H9 (cell line): ENCODE data around the gene NKIRAS2. TPM values are rescaled to one million over a fixed set of nuclear protein-coding genes. Genes with fewer than 3 reads are reported as not detected.

ENCODE experiments used
- DNase-seq: peaks from one replicate; pipeline ENCODE4 v3.0.0-alpha.2; 2017
- H2AFZ ChIP-seq: one replicate; pipeline ENCODE4 v1.6.1; 2013; ENCODE audit warnings: mild to moderate bottlenecking, low read length, control low read depth, moderate library complexity
- H2AK5ac ChIP-seq: 2 replicates; pipeline ENCODE4 v1.6.1; 2013; ENCODE audit warnings: low read length, control low read depth, mixed read lengths; ENCODE audit not compliant: insufficient read length
- H2BK120ac ChIP-seq: one replicate; pipeline ENCODE4 v1.6.1; 2013; ENCODE audit warnings: low read depth, mild to moderate bottlenecking, low read length, control low read depth, inconsistent platforms; ENCODE audit not compliant: poor library complexity, severe bottlenecking
- H2BK12ac ChIP-seq: 2 replicates; pipeline ENCODE4 v1.6.1; 2013; ENCODE audit warnings: low read length, control low read depth, mixed read lengths, low read depth; ENCODE audit not compliant: insufficient read length
- H2BK15ac ChIP-seq: 2 replicates; pipeline ENCODE4 v1.6.1; 2013; ENCODE audit warnings: low read depth, low read length, control low read depth
- H2BK20ac ChIP-seq: one replicate; pipeline ENCODE4 v1.6.1; 2013; ENCODE audit warnings: low read depth, mild to moderate bottlenecking, low read length, control low read depth, inconsistent platforms; ENCODE audit not compliant: poor library complexity, severe bottlenecking
- H2BK5ac ChIP-seq: 2 replicates; pipeline ENCODE4 v1.6.1; 2013; ENCODE audit warnings: low read length, control low read depth, mixed read lengths; ENCODE audit not compliant: insufficient read length
- H3K14ac ChIP-seq: 2 replicates; pipeline ENCODE4 v1.6.1; 2013; ENCODE audit warnings: low read length, control low read depth; ENCODE audit not compliant: insufficient read depth
- H3K18ac ChIP-seq: 2 replicates; pipeline ENCODE4 v1.6.1; 2013; ENCODE audit warnings: low read depth, mild to moderate bottlenecking, mixed read lengths, low read length, control low read depth; ENCODE audit not compliant: insufficient read length
- H3K23ac ChIP-seq: 2 replicates; pipeline ENCODE4 v1.6.1; 2013; ENCODE audit warnings: low read length, control low read depth, mixed read lengths, low read depth; ENCODE audit not compliant: insufficient read length
- H3K23me2 ChIP-seq: 2 replicates; pipeline ENCODE4 v1.6.1; 2013; ENCODE audit warnings: low read depth, mild to moderate bottlenecking, mixed read lengths, low read length, control low read depth; ENCODE audit not compliant: insufficient read length, poor library complexity, severe bottlenecking
- H3K27ac ChIP-seq: 2 replicates; pipeline ENCODE4 v1.5.1; 2013; ENCODE audit warnings: low read length, control low read depth, mixed read lengths, low read depth; ENCODE audit not compliant: insufficient read length
- H3K27me3 ChIP-seq: 2 replicates; pipeline ENCODE4 v1.6.1; 2013; ENCODE audit warnings: low read length, control low read depth, inconsistent platforms; ENCODE audit not compliant: insufficient read depth
- H3K4ac ChIP-seq: 2 replicates; pipeline ENCODE4 v1.6.1; 2013; ENCODE audit warnings: low read depth, mild to moderate bottlenecking, control low read depth, inconsistent platforms, low read length, moderate library complexity
- H3K4me1 ChIP-seq: 2 replicates; pipeline ENCODE4 v1.6.1; 2013; ENCODE audit warnings: low read length, control low read depth, inconsistent platforms; ENCODE audit not compliant: insufficient read depth
- H3K4me2 ChIP-seq: 2 replicates; pipeline ENCODE4 v1.6.1; 2013; ENCODE audit warnings: low read length, control low read depth, mixed read lengths; ENCODE audit not compliant: insufficient read length, insufficient read depth
- H3K56ac ChIP-seq: 2 replicates; pipeline ENCODE4 v1.6.1; 2013; ENCODE audit warnings: low read depth, mild to moderate bottlenecking, mixed read lengths, low read length, control low read depth; ENCODE audit not compliant: insufficient read length
- H3K79me1 ChIP-seq: 2 replicates; pipeline ENCODE4 v1.6.1; 2013; ENCODE audit warnings: low read depth, mild to moderate bottlenecking, moderate library complexity, low read length, control low read depth, inconsistent platforms; ENCODE audit not compliant: insufficient read depth, poor library complexity, severe bottlenecking
- H3K79me2 ChIP-seq: 2 replicates; pipeline ENCODE4 v1.6.1; 2013; ENCODE audit warnings: low read length, control low read depth, inconsistent platforms; ENCODE audit not compliant: insufficient read depth
- H3K9ac ChIP-seq: 2 replicates; pipeline ENCODE4 v1.6.1; 2013; ENCODE audit warnings: low read length, control low read depth, mixed read lengths; ENCODE audit not compliant: insufficient read length; ENCODE audit errors: extremely low read depth
- H3K9me3 ChIP-seq: one replicate; pipeline ENCODE4 v1.6.1; 2013; ENCODE audit warnings: low read depth, low read length, inconsistent platforms; ENCODE audit not compliant: control insufficient read depth
- H3T11ph ChIP-seq: one replicate; pipeline ENCODE4 v1.6.1; 2013; ENCODE audit warnings: mild to moderate bottlenecking, low read length, control low read depth, inconsistent platforms
- H4K20me1 ChIP-seq: one replicate; pipeline ENCODE4 v1.6.1; 2013; ENCODE audit not compliant: control insufficient read depth, insufficient read length, insufficient read depth
- H4K5ac ChIP-seq: 2 replicates; pipeline ENCODE4 v1.6.1; 2013; ENCODE audit warnings: low read depth, mild to moderate bottlenecking, mixed read lengths, low read length, control low read depth; ENCODE audit not compliant: insufficient read length
- H4K8ac ChIP-seq: replicated peaks from 2 replicates; pipeline ENCODE4 v1.6.1; 2013; ENCODE audit warnings: low read length, control low read depth, mixed read lengths, low read depth; ENCODE audit not compliant: insufficient read length
- H4K91ac ChIP-seq: 2 replicates; pipeline ENCODE4 v1.6.1; 2013; ENCODE audit warnings: low read depth, mild to moderate bottlenecking, moderate library complexity, mixed read lengths, low read length, control low read depth; ENCODE audit not compliant: insufficient read length
- H3K27ac Mint-ChIP-seq, 3 experiments: 2 replicates in 2 of 3; 3 replicates in 1 of 3; pipeline ENCODE4 v1.8.0; 2020 to 2021; ENCODE audit warnings: mixed read lengths in 3 of 3, mild to moderate bottlenecking in 1 of 3, moderate library complexity in 1 of 3
- H3K27me3 Mint-ChIP-seq: 2 replicates; pipeline ENCODE4 v1.8.0; 2021; ENCODE audit warnings: low read depth, mild to moderate bottlenecking, moderate library complexity, mixed read lengths
- H3K36me3 Mint-ChIP-seq, 3 experiments: 2 replicates in 2 of 3; 3 replicates in 1 of 3; pipeline ENCODE4 v1.8.0; 2020 to 2021; ENCODE audit warnings: low read depth in 3 of 3, mixed read lengths in 3 of 3; ENCODE audit not compliant: insufficient read depth in 1 of 3
- H3K4me1 Mint-ChIP-seq, 2 experiments: 2 replicates each; pipeline ENCODE4 v1.8.0; 2020; ENCODE audit warnings: mixed read lengths in 2 of 2
- H3K4me3 Mint-ChIP-seq, 2 experiments: 2 replicates in 1 of 2; 3 replicates in 1 of 2; pipeline ENCODE4 v1.8.0; 2020 to 2021; ENCODE audit warnings: mild to moderate bottlenecking in 2 of 2, mixed read lengths in 2 of 2, moderate library complexity in 1 of 2
- H3K9me3 Mint-ChIP-seq, 2 experiments: 2 replicates in 1 of 2; 3 replicates in 1 of 2; pipeline ENCODE4 v1.8.0; 2020; ENCODE audit warnings: mild to moderate bottlenecking in 2 of 2, mixed read lengths in 2 of 2, moderate library complexity in 1 of 2
- CTCF ChIP-seq: fragments of 200-600 bp; sonication (generic); conservative IDR thresholded peaks from 3 replicates; pipeline ENCODE4 v1.8.0; 2021; ENCODE audit warnings: antibody characterized with exemption, mild to moderate bottlenecking
- WGBS: extraction: QIAGEN DNeasy Blood & Tissue Kit; methylation state at CpG from one replicate; pipeline ENCODE4 v1.1.7; 2013; ENCODE audit warnings: missing lambda C conversion rate, low lambda C conversion rate, mixed read lengths; ENCODE audit not compliant: insufficient read length; ENCODE audit errors: extremely low coverage; 5-methylcytosine and 5-hydroxymethylcytosine counted together
- total RNA-seq: library from RNA; stranded (reverse); gene quantifications from 2 replicates; pipeline ENCODE4 v1.2.1, GENCODE V29; 2021

NKIRAS2 gene
- total RNA-seq, 1 experiment from 2014 or later: 37.1 TPM

GRCh38 chr17:42039794-42040763, 20.2 kb downstream of the NKIRAS2 start:
- no peaks in the 10 kb centered on the region for H3K27me3 ChIP-seq
- H3K27me3 Mint-ChIP-seq: no peaks in the 10 kb centered on the region
- H3K9me3 Mint-ChIP-seq: no peaks in the 10 kb centered on the region
- H3K27ac Mint-ChIP-seq: no peak overlapping the region
- H3K23ac ChIP-seq: no peak overlapping the region
- WGBS: no CpG with 5 or more reads among the region's 77 CpGs
- H4K8ac ChIP-seq: no peak overlapping the region
- no peak overlapping the region for H2BK120ac ChIP-seq
- H2AK5ac ChIP-seq: no peak overlapping the region
- no peak overlapping the region for H3T11ph ChIP-seq
- H4K5ac ChIP-seq: no peak overlapping the region
- H3K4me2 ChIP-seq: no peak overlapping the region
- H3K27ac ChIP-seq: no peak overlapping the region
- H3K4ac ChIP-seq: no peak overlapping the region
- no peaks in the 10 kb centered on the region for H3K79me1 ChIP-seq
- no peak overlapping the region; the same call in 1 of the 2 replicates for H3K14ac ChIP-seq
- H3K4me1 Mint-ChIP-seq: peaks cover 7 to 26% of the 10 kb centered on the region in 2 experiments; a peak in 3 of 4 replicates
- H3K4me1 ChIP-seq: no peaks in the 10 kb centered on the region
- H3K4me3 Mint-ChIP-seq: no peak overlapping the region
- H4K20me1 ChIP-seq: no peaks in the 10 kb centered on the region
- H3K9ac ChIP-seq: no peak overlapping the region
- no peaks in the 10 kb centered on the region for H3K23me2 ChIP-seq
- H2AFZ ChIP-seq: no peak overlapping the region
- no peak overlapping the region for H2BK20ac ChIP-seq
- no peaks in the 10 kb centered on the region for H3K9me3 ChIP-seq
- H3K56ac ChIP-seq: no peak overlapping the region
- TF ChIP-seq CTCF: no peak
- DNase-seq: peak; percentile 29
- no peak overlapping the region for H4K91ac ChIP-seq
- no peak overlapping the region for H2BK5ac ChIP-seq
- H3K36me3 Mint-ChIP-seq: no peaks in the 10 kb centered on the region
- H3K18ac ChIP-seq: no peak overlapping the region
- no peaks in the 10 kb centered on the region for H3K79me2 ChIP-seq
- no peak overlapping the region for H2BK12ac ChIP-seq
- H2BK15ac ChIP-seq: no peak overlapping the region
